ENCODE results near the gene ANKMY1.
A peak's percentile ranks its signal among the peaks of the same experiment; 100 is the strongest.
"Not testable (repeated sequence)": the region's sequence is repeated elsewhere in the genome, so short reads cannot be mapped to it uniquely, and the experiment has no call there.

Gene ANKMY1

DNA sequence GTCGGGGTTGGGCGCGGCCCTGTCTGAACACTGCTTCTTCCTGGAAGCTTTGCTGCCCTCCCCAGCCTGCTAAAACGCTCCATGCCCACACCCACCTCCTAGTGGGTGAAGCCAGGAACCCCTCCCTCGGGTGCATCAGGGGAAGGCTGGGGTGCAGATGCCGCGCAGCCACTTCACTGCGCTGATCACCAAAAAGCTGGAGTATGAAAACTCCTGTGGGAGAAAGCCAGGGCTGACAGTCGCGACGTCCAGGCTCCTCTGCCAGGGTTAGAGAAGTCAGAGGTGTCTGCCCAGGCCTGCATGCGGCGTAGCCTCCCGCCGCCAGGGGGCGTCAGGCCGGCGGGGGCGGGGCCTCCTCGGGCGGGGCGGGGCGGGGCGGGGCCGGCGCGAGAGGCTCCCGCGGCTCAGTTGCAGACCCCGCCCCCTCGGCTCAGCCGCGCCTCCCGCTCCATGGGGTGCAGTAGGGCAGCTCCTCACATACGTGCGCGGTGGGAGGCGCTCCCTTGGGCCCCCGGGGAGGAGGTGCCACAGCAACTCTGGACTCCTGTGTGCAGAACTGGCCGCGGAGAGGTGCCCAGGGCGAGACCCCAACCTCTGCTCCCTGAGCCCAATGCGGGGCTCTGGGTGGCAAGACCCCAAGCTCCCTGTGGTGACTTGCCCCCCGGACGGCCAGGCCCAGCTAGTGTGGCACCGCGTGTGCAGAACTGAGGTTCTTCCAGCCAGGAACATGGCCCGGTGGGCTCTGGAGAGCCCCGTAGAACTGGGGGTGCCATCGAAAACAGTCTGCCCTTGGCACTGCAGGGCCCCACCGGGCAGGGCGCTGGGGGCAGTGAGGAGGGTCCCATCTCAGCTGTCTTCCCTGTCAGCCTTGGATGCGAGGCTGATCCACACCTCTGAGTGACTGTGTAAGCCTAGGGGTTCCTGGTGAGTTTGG, 8.7 kb upstream of the ANKMY1 start:
- DNase-seq, result peak; percentile 69 to 94 (median 86)

DNA sequence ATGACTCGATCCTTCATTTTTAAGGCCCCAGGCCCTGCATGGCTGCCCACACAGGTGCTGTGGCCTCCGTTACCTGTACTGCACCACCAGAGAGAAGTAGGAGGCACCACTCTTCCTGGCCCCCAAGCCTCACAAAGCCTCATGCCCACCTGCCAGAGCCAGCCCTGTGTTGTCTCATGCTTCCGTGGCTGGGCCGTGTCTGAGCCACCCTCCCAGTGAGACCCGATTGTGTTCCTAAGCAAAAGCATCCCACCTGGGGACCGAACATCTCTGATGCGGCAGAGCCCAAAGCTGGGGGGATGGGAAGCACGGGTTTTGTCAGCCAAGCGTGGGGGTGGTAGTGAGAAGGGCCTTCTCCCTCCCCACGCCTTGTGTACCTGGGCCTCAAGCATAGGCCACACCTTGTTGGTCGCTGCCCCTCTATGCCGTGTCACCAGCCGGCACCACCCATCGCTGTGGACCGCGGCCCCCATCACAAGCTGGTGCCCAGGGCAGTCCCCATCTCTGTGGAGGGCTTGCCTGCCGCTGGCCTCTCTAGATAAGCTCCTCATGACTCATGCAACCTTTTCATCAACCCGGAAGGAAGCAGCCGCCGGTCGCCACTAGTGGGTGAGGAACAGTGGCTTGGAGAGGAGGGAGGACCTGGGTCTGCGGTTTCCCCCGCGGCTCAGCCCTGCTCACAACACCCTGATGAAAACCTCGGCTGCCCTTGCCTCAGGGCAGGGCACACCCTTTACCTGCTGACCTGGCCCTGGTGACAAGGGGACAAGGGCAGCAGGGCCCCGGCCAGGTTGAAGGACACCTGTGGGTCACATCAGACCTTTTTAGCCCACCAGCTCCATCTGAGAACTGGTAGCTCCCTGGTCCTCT, 7.8 kb upstream of the ANKMY1 start:
- peak; percentile 52 to 81 (median 67) for DNase-seq

DNA sequence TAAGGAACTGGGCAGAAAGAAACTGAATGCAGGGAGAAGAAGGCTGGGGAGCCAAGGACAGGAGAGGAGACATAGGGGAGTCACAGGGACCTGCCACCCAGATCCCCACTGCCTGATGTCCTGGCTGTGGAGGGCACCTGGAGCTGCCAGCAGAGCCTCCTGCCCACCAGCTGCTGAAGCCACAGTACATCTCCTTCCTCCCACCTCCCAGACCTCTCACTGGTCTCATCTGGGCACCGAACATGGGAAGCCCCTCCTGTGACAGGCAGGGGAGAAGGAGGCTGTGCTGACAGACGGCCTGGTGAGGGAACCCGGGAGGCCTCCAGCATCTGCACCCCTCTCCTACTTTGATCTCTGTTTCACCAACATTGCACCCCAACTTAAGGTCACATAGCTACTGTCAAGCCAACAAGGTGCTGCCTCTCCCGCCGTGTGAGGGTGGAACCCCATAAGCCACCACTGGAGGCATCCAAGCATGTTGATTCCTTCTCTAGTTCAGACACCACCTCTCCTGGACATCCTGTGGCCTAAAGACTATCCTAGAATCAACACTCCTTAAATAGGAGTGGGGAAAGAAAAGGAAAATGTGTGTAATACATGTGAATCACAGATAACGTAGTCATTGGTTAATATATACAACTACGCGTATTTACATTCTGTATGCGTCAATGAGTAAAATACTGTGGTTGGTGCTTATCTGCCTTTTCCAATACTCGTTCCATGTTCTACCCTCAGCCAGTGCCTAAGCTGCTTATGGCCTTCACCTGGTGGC, 7.0 kb upstream of the ANKMY1 start:
- DNase-seq, result no peak

DNA sequence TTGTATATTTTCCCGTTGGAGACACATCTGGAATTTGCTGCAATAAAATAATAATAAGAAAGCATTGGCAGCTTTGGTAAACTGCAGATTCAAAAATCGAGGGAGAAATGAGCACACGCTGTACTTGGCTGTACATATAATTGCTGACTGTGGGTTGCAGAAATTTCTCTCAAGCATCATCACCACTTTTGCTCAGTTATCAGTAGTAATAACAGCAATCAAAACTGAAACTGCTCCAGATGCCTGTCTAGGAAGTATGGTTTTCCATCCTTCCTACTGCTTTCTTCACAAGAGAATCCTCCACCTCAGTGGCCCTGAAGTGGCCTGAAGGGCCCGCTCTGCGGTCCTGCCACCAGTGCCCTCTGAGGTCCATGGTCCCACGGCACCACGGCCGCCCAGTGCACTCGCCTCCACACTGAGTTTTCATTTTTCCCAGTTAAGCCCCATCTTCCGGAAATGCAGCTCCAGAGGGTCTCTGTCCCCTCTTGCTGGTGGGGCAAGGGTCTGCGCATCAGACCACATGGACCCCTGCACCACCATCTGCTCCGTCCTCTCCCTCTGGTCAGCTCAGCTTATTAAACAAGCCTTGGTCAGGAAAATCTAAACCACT, 6.3 kb upstream of the ANKMY1 start:
- DNase-seq, result no peak

DNA sequence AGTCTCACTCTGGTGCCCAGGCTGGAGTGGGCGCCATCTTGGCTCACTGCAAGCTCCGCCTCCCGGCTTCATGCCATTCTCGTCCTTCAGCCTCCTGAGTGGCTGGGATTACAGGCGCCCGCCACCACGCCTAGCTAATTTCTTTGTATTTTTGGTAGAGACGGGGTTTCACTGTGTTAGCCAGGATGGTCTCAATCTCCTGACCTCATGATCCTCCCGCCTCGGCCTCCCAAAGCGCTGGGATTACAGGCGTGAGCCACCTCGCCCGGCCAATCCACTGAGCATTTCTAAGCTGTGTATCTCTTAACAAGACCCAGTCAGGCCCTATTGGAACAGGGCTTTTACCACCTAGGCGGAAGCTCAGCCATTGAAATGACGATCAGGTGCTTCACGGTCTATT, 5.4 kb upstream of the ANKMY1 start:
- DNase-seq, result not testable (repeated sequence)

DNA sequence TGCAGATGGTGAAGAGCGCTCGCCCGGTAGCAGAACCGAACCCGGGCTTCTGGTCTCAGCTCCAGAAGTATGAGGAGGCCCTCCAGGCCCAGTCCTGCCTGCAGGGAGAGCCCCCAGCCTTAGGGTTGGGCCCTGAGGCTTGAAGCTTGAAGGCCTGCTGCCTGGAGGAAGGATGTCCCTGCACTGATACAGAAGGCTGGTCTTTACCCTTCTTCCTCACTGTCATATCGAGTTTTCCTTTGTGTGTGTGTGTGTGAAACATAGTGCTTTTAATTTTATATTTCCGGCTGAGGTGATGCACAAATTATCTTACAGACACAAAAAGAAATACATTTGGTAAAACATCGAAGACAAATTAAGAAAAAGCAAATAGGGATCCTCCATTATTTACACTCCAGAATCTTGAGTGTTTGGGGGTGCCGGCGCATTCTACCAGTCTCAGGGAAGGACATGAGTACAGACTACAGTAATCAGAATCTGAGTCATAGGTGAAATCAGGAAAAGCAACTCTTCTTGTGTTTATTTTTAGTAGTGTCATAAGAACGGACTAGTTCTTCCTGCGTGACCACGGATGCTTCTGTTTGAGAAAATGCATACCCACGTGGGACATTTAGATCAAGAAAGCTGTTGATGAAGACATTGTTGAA, 3.7 kb upstream of the ANKMY1 start:
- no peak for DNase-seq

DNA sequence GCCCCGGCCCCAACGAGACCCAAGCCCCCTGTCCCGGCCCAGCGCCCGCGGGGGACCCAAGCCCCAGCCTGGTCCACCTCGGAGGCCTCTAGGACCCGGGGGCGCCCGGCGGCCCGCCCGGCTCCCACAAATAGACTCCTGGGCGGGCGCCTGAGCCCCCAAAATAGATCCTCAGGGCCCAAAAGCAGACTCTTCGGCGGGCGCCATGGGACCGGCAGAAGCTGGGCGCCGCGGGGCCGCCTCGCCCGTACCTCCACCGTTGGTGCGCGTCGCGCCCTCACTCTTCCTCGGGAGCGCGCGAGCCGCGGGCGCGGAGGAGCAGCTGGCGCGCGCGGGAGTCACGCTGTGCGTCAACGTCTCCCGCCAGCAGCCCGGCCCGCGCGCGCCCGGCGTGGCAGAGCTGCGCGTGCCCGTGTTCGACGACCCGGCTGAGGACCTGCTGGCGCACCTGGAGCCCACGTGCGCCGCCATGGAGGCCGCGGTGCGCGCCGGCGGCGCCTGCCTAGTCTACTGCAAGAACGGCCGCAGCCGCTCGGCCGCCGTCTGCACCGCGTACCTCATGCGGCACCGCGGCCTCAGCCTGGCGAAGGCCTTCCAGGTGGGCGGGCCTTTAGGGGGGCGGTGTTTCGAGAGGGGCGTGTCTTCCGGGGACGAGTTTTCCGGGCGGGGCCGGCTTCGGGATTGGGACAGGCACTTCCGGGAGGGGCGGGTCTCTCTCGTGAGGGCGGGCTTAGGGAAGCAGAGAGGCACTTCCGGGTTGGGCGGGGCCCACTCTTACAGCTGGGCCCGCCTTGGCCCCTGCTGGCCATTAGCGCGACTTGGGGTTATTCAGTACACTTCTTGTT, 2.9 kb upstream of the ANKMY1 start:
- DNase-seq, result peak; percentile 96 to 99 (median 99)

DNA sequence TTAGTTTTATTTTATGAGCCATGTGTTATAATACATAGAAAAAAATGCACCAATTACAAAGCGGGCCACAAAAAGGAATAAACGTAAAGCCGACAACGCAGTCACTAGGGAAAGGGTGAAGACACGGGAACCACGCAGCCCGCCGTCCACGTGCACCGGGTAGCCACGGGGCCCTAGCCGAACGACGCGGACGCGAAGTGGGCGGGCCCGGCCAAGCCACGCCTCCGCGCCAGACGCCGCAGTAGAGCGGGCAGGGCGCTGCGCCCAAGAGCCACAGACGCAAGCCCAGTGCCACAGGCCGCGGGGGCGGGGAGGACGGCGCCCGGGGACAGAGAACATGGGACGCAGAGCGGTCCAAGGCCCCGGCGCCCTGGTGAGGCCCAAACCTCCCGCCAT, 2.3 kb upstream of the ANKMY1 start, which contains the start of gene DUSP28:
Gene DUSP28 (plus strand): TSS at position 274 of the 396 bp plus-strand sequence. CDS start 328 bp downstream, outside the sequence.
- peak; percentile 62 to 86 (median 76) for DNase-seq

DNA sequence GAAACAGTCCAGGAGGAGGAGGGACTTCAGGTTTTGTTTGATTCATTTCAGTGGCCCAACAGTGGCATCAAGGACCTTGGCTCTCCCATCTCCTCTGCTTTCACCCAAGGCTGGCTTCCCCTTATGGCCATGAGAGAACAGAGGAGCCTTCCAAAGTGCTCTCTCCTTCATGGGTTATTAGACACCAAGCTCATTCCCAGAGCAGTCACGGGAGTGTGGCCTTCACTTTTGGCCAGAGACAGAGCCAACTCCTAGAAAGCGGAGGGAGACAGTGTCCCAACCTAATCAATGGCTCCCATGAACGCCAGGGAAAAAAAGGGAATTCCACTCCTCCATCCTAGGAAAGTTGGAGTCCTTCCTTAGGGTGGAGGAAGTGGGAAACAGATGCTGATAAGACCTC, 1.5 kb upstream of the ANKMY1 start:
- DNase-seq, result no peak

DNA sequence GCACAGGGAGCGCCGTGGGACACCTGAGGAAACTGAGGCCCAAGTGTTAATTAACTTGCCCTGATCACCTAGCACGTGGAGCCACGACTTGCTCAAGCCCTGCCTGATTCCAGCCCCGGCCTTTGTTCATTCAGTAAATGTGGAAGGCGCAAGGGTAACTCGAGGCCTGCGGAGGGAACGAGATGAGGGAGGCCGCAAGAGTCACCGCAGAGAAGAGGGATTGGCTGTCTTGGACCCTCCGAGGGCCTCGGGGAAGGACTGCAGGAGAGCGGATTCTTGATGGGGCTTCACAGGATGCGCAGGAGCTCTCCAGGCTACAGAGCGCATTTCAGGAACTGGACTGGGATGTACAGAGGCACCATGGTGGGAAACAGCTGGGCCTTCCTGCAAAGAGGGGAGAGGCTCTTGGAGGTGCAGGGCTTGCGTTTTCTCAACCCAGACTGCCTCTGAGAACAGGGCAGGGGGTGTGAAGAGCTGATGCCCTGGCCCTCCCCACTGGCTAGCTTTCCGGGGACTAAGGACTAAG, 511 bp upstream of the ANKMY1 start:
- DNase-seq, result no peak

DNA sequence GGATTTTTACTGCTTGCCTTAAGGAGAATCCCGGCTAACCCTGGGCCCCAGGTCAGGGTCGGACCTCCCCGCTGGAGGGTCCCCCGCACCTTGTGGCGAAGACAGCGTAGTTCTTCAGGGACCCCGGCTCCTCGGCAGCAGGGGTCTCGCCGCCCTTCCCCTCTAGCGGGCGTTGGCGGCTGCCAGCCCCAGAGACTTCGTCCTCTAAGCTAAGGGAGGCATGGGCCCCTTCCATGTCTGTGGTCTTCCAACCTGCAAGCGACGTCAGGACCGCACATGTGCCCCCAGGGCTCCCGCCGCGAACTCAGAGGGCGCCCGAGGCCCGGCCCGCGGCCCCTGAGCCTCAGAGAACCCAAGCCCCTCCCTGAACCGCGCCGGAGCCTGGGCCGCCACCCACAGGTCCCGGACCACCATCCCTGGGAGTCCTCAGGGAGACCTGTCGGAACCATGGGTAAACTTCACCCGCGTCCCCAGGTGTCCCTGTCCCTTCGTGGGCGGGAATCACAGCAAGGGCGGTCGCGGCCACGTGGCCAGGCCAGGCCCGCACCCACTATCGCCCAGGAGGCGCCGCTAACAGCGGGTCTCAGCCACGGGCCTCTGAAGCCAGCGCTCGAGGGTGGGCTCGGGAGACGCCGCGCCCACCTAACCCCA, 562 bp downstream of the ANKMY1 start:
- DNase-seq, result no peak

DNA sequence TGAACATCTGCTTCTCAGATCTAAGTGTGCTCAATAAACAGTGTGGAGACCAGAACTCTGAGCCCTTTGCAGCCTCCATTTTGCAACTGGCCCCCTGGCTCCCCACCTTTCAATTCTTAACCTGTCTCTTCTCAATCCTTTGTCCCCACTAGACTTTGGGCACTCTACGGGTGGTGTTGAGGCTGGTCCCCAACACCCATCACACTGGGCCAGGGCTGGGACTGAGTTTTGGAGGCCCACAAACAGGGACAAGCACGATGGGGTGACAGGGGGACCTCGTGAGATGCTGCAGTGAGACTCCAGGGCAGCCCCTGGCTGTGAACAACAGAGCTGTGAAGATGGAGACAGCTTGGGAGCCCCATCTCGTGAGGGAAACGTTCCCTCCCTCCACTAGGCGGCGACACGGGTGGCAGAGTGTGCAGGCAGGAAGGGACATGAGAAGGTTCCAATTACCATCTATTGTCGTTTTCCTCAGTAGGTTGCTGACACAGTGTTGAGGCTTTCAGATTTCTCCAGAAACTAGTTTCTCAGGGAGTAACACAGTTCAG, 1.2 kb downstream of the ANKMY1 start:
- DNase-seq, result peak in 2 of 4 experiments; percentile 36 to 59

DNA sequence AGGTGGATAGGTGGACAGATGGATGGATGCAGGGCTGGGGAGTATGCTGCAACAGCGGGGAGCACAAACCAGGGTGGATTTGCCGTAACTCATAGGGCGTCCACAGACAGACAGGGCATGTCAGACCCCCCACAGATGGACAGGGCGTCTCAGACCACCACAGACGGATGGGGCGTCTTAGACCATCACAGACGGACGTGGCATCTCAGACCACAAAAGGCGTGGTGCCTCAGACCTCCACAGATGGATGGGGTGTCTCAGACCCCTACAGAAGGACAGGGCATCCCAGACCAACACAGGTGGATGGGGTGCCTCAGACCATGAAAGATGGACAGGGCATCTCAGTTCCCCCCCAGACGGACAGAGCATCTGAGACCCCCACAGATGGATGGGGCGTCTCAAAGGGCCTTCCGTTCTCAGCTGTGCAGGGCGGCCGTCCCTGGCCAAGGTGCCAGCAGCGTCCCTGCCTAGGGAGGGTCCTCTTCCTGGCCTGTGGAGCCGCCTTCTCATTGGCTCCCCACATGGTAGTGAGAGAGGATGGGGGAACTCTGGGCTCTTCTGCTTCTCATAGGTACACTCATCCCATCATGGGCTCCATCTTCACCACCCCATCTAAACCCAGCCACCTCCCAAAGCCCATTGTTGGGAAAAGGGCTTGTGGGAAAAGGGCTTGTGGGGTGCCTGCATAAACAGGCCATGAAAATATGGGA, 2.1 kb downstream of the ANKMY1 start:
- no peak for DNase-seq

DNA sequence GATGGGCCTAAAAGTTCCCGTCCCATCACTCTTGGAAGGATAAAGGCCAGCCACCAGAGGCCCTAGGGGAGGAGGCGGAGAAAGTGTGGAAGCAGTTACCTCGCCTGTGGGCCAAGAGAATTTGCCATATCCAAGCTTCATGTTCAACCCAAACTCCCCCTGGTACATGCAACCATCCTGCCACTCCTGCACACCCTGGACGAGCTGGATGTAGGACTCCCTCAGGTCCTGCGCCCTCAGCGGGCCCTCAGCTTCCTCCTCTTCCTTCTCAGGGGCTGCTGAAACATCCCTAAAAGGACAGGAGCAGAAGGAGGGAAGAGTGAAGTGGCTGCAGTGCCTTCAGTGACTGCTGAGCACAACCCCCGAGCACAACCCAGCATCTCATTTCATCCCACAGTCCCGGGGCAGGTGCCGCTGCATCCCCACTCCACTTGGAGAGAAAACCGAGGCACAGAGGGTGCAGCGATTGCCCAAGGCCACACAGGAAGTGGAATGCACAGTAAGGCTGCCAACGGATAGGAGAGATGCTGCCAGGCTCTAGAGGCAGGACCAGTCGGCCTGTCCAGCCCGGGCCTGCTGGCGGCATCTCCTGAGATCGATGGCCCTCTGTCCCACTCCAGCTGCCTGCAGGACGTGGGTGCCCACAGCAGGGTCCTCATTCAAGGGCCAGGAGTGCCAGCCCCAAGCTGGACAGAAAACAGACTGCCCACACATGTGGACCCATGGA, 2.9 kb downstream of the ANKMY1 start:
- no peak for DNase-seq

DNA sequence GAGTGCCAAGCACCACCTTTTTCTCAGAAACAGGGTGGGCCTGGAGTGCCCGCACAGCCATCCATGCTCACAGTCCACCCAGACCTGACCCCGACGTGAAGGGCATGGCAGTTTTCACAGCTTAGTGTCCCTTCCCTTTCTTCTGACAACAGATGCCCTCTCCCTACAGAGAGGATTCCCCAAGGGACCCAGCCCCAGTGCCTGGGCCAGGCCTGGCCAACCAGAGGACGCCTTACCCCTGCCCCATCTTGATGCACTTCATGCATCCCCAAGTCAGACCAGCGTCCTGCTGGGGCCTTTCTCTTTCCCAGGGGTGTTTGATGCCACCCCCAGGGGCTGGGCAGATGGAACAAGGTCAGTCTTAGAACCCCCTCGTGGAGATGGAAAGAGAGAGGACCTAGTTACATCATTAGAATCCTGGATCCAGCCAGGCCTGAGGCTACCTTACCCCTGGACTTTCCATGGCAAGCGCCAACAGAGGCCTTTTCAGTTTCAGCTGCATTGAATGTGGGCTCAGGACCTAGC, 3.8 kb downstream of the ANKMY1 start:
- no peak for DNase-seq

DNA sequence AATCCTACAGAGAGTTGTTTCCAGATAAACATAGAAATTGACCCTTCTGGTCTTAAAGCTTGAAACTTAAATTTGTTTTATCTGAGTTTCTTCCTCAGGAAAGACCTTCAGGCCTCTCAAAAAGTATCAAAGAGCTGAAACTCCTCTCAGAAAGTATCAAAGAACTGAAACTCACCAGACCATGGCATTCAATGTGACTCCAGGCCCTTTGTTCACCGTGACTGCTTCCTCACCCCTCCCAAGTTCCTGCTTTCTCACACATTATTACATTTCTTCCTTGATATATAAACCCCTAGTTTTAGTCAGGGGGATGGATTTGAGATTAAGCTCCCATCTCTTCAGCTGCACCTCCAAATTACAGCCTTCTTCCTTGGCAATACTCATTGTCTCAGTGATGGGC, 6.0 kb downstream of the ANKMY1 start:
- no peak for DNase-seq

DNA sequence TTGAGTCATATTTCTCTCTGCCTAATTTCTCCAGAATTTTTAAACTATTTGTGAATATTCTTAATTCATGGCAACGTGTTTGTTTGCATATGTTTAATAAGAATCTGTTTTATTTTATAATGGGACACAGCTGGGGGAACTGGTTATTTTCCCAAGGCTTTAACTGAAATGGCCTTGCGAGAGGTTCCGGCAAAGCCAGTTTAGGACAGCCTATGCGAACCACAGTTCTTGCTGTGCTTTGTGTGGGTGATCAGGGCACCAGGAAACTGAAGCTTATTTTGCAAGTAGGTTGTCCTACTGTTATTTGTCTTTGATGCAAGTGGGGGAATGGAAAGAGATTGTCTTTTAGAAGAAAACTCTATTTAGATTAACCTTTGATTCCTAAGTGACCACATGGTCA, 6.5 kb downstream of the ANKMY1 start:
- no peak for DNase-seq

DNA sequence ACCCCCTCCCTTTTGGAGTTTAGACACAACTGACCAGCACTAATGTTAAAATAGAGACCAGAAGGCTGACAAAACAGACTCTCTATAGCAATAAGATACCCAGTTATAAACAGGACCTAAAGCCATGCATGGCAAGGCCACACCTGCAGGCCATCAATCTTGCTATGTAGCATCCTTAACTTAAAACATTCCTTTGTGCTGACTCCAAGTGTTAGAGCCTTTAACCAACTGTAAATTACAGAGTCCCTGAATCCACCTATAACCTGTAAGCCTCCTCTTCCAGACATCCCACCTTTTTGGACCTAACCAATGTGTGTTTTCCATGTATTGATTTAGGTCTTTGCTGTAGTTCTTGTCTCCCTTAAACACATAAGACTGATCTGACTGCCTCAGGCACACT, 17.9 kb downstream of the ANKMY1 start:
- no peak for DNase-seq

Measured in activated naive CD4-positive, alpha-beta T cell (primary cell).